ENCODE results near the gene PRR7. TPM values are rescaled to one million over a fixed set of nuclear protein-coding genes. Genes with fewer than 3 reads are reported as not detected.
A peak's percentile ranks its signal among the peaks of the same experiment; 100 is the strongest.

Gene PRR7
- total RNA-seq, 4 donors from 2014 or later: 1.9 to 3.0 TPM; not detected in 2

- H3K4me1 ChIP-seq: peaks cover 0 to 8% of the 10 kb centered on the region in 2 donors
- peak overlapping the region; percentile 93 to 96 for H3K27ac ChIP-seq
- TF ChIP-seq POLR2A (IDR thresholded peaks at IDR 0.05): peak; percentile 78 to 85
- no peak for TF ChIP-seq CTCF (IDR thresholded peaks at IDR 0.05)
- intact Hi-C loops (cut with DNase I; ENCODE audit: low total_unique reads): no loop called here
- peak overlapping the region; percentile 56 to 71 for H3K4me3 ChIP-seq
- DNase-seq: peak; percentile 99 to 100
- no peaks in the 10 kb centered on the region for H3K9me3 ChIP-seq
- H3K36me3 ChIP-seq: no peaks in the 10 kb centered on the region
- no peaks in the 10 kb centered on the region for H3K27me3 ChIP-seq
Measured at GRCh38 chr5:177425801-177426565, 20.6 kb upstream of the PRR7 start.

- H3K27ac ChIP-seq: peak within 1 kb of the TSS; percentile 93 to 96
- H3K27me3 ChIP-seq: no peaks in the 10 kb centered on the region
- intact Hi-C loops (cut with DNase I; ENCODE audit: low total_unique reads): no loop called here
- H3K4me3 ChIP-seq: peak within 1 kb of the TSS; percentile 71 to 87
- peak; percentile 42 to 57 for DNase-seq
- H3K36me3 ChIP-seq: no peaks in the 10 kb centered on the region
- H3K9me3 ChIP-seq: no peaks in the 10 kb centered on the region
- peaks cover 0 to 8% of the 10 kb centered on the region in 2 donors for H3K4me1 ChIP-seq
- no peak for TF ChIP-seq CTCF (IDR thresholded peaks at IDR 0.05)
- TF ChIP-seq POLR2A (IDR thresholded peaks at IDR 0.05): peak; percentile 63 to 77
Measured at GRCh38 chr5:177426566-177427210, 19.9 kb upstream of the PRR7 start, which contains the start of gene GRK6. TSS of gene GRK6 (plus strand) at chr5:177426676. CDS start at chr5:177426846, 170 bp downstream.

GRCh38 chr5:177427211-177427822, 19.3 kb upstream of the PRR7 start:
- H3K27ac ChIP-seq: peak overlapping the region; percentile 81 to 92
- H3K4me1 ChIP-seq: peaks cover 0 to 8% of the 10 kb centered on the region in 2 donors
- H3K36me3 ChIP-seq: no peaks in the 10 kb centered on the region
- peak overlapping the region; percentile 63 to 87 for H3K4me3 ChIP-seq
- DNase-seq: no peak
- intact Hi-C loops (cut with DNase I; ENCODE audit: low total_unique reads): no loop called here
- no peaks in the 10 kb centered on the region for H3K9me3 ChIP-seq
- TF ChIP-seq POLR2A (IDR thresholded peaks at IDR 0.05) (no peak), CTCF (IDR thresholded peaks at IDR 0.05) (no peak)
- no peaks in the 10 kb centered on the region for H3K27me3 ChIP-seq

GRCh38 chr5:177427919-177428573, 18.6 kb upstream of the PRR7 start:
- H3K9me3 ChIP-seq: no peaks in the 10 kb centered on the region
- peaks cover 0 to 8% of the 10 kb centered on the region in 2 donors for H3K4me1 ChIP-seq
- no peaks in the 10 kb centered on the region for H3K36me3 ChIP-seq
- H3K27ac ChIP-seq: peak overlapping the region; percentile 81 to 92
- TF ChIP-seq CTCF (IDR thresholded peaks at IDR 0.05) (no peak), POLR2A (IDR thresholded peaks at IDR 0.05) (no peak)
- H3K27me3 ChIP-seq: no peaks in the 10 kb centered on the region
- no peak for DNase-seq
- intact Hi-C loops (cut with DNase I; ENCODE audit: low total_unique reads): no loop called here
- H3K4me3 ChIP-seq: peak overlapping the region in 1 of 2 donors; percentile 87
